Measurements from ENCODE around the gene SLC6A11.

SLC6A11 gene

DNA sequence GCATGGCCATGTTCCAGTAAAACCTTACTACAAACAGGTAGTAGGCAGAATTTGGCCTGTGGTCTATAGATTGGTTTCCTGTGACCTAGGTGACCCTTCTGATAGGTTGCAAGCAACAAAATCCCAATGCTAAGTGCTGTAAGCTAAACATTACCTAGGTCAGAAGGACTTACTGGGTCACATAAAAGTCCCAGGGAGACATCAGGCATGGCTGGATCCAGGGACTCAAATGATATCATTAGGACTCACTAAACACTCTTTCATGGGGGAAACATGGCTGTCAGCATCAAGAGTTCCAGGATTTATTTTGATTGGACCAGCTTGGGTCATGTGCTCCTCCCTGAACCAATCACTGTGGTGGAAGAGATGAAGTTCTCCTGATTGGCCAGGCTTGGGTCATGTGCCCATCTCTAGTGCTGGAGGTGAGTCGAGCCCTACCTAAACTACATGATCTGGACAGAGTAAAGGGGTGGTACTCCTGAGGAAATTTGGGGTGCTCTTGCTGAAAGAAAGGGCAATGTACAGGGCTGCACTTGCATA, 159.7 kb downstream of the SLC6A11 start:
- DNase-seq (ENCODE audit: low read depth in 4 of 4, low spot score in 1 of 4): no peak

DNA sequence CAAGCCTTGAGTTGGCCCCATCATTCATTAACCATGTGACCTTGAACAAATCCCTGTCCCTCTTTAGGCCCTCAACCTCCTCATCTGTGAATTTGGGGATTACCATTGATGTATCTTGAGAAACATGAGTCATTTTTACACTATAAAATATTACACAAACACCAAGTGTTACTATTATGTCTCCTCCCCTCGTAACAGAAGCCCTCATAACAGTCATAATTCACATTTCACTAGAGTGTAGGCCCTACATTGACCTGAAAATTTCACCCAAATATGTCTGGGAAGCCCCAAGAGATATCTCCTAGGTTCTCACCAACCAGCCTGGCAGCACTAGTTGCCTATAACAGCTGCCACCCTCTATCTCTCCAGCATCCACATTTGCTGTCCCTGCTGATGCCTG, 160.7 kb downstream of the SLC6A11 start:
- no peak for DNase-seq (ENCODE audit: low read depth in 4 of 4, low spot score in 1 of 4)

GRCh38 chr3:10977892-10978510, 162.0 kb downstream of the SLC6A11 start:
- no peak for DNase-seq (ENCODE audit: low read depth in 4 of 4, low spot score in 1 of 4)

- no peak for DNase-seq (ENCODE audit: low read depth in 4 of 4, low spot score in 1 of 4)
Measured at GRCh38 chr3:10978956-10979355, 162.9 kb downstream of the SLC6A11 start.

DNA sequence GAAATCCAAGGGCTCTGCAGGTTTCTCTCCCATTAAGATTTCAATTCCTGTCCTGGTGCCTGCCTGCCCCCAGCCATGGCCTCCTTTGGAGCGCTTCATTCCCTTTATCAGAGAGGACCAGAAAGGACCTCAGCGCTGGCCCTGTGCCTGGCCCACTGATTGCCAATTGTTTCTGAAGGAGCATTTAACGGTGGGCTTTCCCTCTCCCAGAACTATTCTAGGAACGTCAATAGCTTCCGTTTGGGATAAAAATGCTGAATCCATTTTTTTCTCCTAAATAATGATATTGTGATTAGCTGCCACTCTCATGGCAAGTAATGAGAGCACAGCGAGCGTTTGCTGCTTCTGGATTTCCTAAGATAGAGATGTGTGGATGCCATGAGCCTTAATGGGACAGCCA, 164.3 kb downstream of the SLC6A11 start:
- no peak for DNase-seq (ENCODE audit: low read depth in 4 of 4, low spot score in 1 of 4)

DNA sequence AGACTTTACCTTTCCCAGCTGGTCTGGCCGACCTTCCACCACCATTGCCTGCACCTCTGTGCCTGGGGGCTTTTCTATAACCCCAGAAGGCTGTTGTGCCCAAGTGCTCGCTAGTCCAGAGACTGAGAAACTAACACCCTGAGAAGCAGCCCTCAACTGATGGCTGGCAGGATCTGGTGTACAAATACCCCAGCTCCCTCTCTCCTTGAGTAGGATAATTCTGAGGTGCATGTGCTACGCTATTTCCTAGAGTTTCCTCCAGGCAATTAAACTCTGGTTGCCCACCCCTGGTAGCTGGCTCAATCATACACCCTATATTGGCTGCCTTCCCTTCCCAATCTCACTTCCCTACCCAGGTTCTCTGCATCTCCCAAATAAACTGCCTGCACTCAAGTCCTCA, 165.0 kb downstream of the SLC6A11 start:
- no peak for DNase-seq (ENCODE audit: low read depth in 4 of 4, low spot score in 1 of 4)

- no peak for DNase-seq (ENCODE audit: low read depth in 4 of 4, low spot score in 1 of 4)
Measured at GRCh38 chr3:10981961-10982360, 165.9 kb downstream of the SLC6A11 start.

- DNase-seq (ENCODE audit: low read depth in 4 of 4, low spot score in 1 of 4): no peak
Measured at GRCh38 chr3:10982782-10983181, 166.8 kb downstream of the SLC6A11 start.

GRCh38 chr3:10983219-10983916, 167.3 kb downstream of the SLC6A11 start:
- DNase-seq (ENCODE audit: low read depth in 4 of 4, low spot score in 1 of 4): no peak

DNA sequence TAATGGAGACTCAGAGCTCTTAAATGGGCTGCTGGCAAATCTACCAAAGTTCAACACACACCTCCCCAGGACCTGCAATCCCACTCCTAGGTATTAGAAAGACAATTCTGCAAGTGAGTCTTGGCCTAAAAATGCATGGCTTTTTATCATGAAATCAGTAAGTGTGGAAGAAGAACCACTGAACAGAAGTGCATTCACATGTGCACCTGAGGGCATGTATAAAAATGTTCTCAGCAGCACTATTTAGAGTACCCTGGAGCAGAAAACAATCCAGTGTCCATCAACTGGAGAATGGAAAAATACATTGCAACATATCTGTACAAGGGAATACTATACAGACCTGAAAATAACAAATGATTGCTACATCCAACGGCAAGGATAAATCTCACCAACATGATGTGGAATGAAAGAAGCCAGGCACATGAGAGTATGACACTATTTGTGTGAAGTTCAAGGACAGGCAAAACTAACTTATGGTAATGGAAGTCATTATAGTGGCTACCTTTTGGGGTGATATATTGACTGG, 168.4 kb downstream of the SLC6A11 start:
- no peak for DNase-seq (ENCODE audit: low read depth in 4 of 4, low spot score in 1 of 4)

DNA sequence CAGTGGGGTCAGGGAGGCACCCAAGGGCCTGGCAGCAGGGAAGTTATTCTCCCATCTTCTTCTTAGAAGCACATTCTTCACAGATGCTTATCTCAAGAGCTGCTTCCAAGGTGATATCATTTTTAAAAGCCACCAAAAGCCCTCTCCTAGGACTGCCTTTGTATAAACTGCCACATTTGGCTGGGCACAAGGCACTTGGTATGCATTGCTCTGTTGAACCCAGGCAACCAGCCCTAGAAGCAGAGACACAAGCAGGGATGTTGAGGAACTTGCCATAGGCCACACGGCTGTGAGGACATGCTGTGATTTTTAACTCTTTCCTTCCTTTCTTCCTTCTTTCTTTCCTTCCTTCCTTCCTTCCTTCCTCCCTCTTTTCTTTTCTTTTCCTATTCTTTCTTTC, 169.2 kb downstream of the SLC6A11 start:
- no peak for DNase-seq (ENCODE audit: low read depth in 4 of 4, low spot score in 1 of 4)

- no peak for DNase-seq (ENCODE audit: low read depth in 4 of 4, low spot score in 1 of 4)
Measured at GRCh38 chr3:10986592-10986991, 170.6 kb downstream of the SLC6A11 start.

- DNase-seq (ENCODE audit: low read depth in 4 of 4, low spot score in 1 of 4): no peak
Measured at GRCh38 chr3:10988001-10988665, 172.1 kb downstream of the SLC6A11 start.

DNA sequence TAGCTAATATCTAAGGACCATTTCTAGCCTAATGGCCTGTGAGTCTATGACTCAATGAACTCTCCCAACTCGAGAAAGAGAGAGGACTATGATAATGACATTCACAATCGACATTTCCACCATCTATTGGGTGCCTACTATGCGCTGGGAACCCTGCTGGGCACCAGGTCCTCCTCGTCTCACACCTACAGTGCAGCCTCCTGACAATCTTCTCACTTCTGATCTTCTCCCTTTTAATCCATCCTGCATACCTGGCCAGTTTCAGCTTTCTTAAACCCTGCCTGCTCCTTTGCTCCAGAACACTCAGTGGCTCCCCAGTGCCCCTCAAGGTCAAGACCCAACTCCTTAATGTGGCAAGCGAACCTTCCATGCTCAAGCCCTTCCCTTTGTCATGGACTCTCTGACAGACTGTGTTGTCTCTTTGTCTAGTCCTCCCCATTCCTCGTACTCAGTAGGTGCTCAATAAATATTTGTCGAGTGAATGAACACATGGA, 173.0 kb downstream of the SLC6A11 start:
- DNase-seq (ENCODE audit: low read depth in 4 of 4, low spot score in 1 of 4): no peak
